HG03575 (cell line): ENCODE measurements around the gene ZNF428.
"Not testable (repeated sequence)": the region's sequence is repeated elsewhere in the genome, so short reads cannot be mapped to it uniquely, and the experiment has no call there.

Experiments
- ATAC-seq: cut with Tn5 transposase; IDR thresholded peaks from one replicate; pipeline ENCODE4 v1.9.1; 2021; ENCODE audit not compliant: unreplicated experiment, insufficient number of reproducible peaks, low FRiP score; ENCODE audit errors: extremely low read depth

ZNF428 gene

GRCh38 chr19:43596842-43597461 lies 22.5 kb downstream of the ZNF428 start:
- no peak for ATAC-seq

GRCh38 chr19:43595999-43596841 lies 23.2 kb downstream of the ZNF428 start, which contains the start of the genes IRGQ and ZNF576:
TSS of gene IRGQ (minus strand) at chr19:43596134. CDS start at chr19:43595338, 796 bp downstream.
TSS of gene ZNF576 (plus strand) at chr19:43596595. CDS start at chr19:43597109, 514 bp downstream.
- ATAC-seq: peak; percentile 38

- no peak for ATAC-seq
Measured at GRCh38 chr19:43595605-43595998, 23.8 kb downstream of the ZNF428 start.

- no peak for ATAC-seq
Measured at GRCh38 chr19:43594710-43595604, 24.5 kb downstream of the ZNF428 start.

- ATAC-seq: no peak
Measured at GRCh38 chr19:43594081-43594697, 25.2 kb downstream of the ZNF428 start.

- no peak for ATAC-seq
Measured at GRCh38 chr19:43592800-43593350, 26.6 kb downstream of the ZNF428 start.

GRCh38 chr19:43591904-43592772 lies 27.3 kb downstream of the ZNF428 start:
- ATAC-seq: no peak

GRCh38 chr19:43589678-43590077 lies 29.8 kb downstream of the ZNF428 start:
- no peak for ATAC-seq

GRCh38 chr19:43589277-43589676 lies 30.2 kb downstream of the ZNF428 start:
- ATAC-seq: no peak

- ATAC-seq: not testable (repeated sequence)
Measured at GRCh38 chr19:43587029-43587428, 32.4 kb downstream of the ZNF428 start.

GRCh38 chr19:43586346-43586745 lies 33.1 kb downstream of the ZNF428 start:
- no peak for ATAC-seq

- ATAC-seq: no peak
Measured at GRCh38 chr19:43584484-43584883, 34.9 kb downstream of the ZNF428 start.

GRCh38 chr19:43582495-43582894 lies 36.9 kb downstream of the ZNF428 start:
- no peak for ATAC-seq

GRCh38 chr19:43581467-43581866 lies 38.0 kb downstream of the ZNF428 start:
- no peak for ATAC-seq

GRCh38 chr19:43578787-43579186 lies 40.6 kb downstream of the ZNF428 start:
- no peak for ATAC-seq

- ATAC-seq: no peak
Measured at GRCh38 chr19:43575955-43576878, 43.2 kb downstream of the ZNF428 start.
